SH-SY5Y (cell line): ENCODE results near the gene RANBP2.

Experiments used
- GATA2 ChIP-seq: IDR thresholded peaks from 2 replicates; pipeline ENCODE4 v1.6.1; 2011; ENCODE audit warnings: mild to moderate bottlenecking, low read depth, low read length
- GATA3 ChIP-seq: IDR thresholded peaks from 2 replicates; pipeline ENCODE4 v1.6.1; 2011; ENCODE audit warnings: low read depth, mild to moderate bottlenecking, low read length, moderate library complexity

DNA sequence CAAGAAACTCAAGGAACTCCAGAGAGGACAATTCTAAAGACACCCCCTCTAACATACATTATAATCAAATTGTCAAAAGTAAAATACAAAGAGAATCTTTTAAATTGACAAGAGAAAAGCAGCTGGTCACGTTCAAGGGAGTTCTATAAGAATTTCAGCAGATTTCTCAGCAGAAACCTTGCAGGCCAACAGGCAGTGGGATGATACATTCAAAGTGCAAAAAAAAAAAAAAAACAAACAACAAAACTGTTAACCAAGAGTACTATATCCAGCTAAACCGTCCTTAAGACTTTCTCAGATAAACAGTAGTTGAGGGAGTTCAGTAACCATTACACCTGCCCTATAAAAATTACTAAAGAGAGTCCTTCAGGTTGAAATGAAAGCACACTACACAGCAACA is 101.2 kb downstream of the RANBP2 start:
- TF ChIP-seq GATA2 (no peak), GATA3 (no peak)
